ENCODE measurements around the gene IL13. TPM values are rescaled to one million over a fixed set of nuclear protein-coding genes. Genes with fewer than 3 reads are reported as not detected.

Gene IL13
- total RNA-seq, 1 experiment from 2014 or later, result not detected

- Histone ChIP-seq H3K27me3 (ENCODE audit: insufficient read depth, low read length) (no peaks in the 10 kb centered on the region), H3K4ac (ENCODE audit: low read depth, low read length) (no peak overlapping the region), H2BK20ac (ENCODE audit: low read depth, low read length, poor library complexity, severe bottlenecking) (no peak overlapping the region), H3T11ph (ENCODE audit: low read length) (no peak overlapping the region), H4K91ac (ENCODE audit: insufficient read length, low read depth, low read length) (no peak overlapping the region), H2BK120ac (ENCODE audit: low read depth, low read length, poor library complexity, severe bottlenecking) (no peak overlapping the region), H3K79me2 (ENCODE audit: insufficient read depth, low read length) (no peaks in the 10 kb centered on the region), H3K27ac (ENCODE audit: insufficient read length, low read depth, low read length) (no peak overlapping the region), H2AK5ac (ENCODE audit: insufficient read length, low read length) (no peak overlapping the region), H3K4me2 (ENCODE audit: insufficient read depth, insufficient read length, low read length) (no peak overlapping the region), H2BK5ac (ENCODE audit: insufficient read length, low read length) (no peak overlapping the region), H3K14ac (ENCODE audit: insufficient read depth, low read length) (no peak overlapping the region), H4K8ac (replicated peaks; ENCODE audit: insufficient read length, low read depth, low read length) (no peak overlapping the region), H3K79me1 (ENCODE audit: insufficient read depth, low read depth, low read length, poor library complexity, severe bottlenecking) (no peaks in the 10 kb centered on the region), H3K9ac (ENCODE audit: extremely low read depth, insufficient read length, low read length) (no peak overlapping the region), H3K23ac (ENCODE audit: insufficient read length, low read depth, low read length) (no peak overlapping the region), H2BK15ac (ENCODE audit: low read depth, low read length) (no peak overlapping the region), H3K56ac (ENCODE audit: insufficient read length, low read depth, low read length) (no peak overlapping the region), H2AFZ (ENCODE audit: low read length) (no peak overlapping the region), H2BK12ac (ENCODE audit: insufficient read length, low read depth, low read length) (no peak overlapping the region), H3K4me1 (ENCODE audit: insufficient read depth, low read length) (no peaks in the 10 kb centered on the region), H3K18ac (ENCODE audit: insufficient read length, low read depth, low read length) (no peak overlapping the region), H3K23me2 (ENCODE audit: insufficient read length, low read depth, low read length, poor library complexity, severe bottlenecking) (no peaks in the 10 kb centered on the region), H3K9me3 (ENCODE audit: control insufficient read depth, low read depth, low read length) (no peaks in the 10 kb centered on the region), H4K20me1 (ENCODE audit: control insufficient read depth, insufficient read depth, insufficient read length) (no peaks in the 10 kb centered on the region), H4K5ac (ENCODE audit: insufficient read length, low read depth, low read length) (no peak overlapping the region)
- no peak for TF ChIP-seq CTCF (conservative IDR thresholded peaks at IDR 0.05)
- peak; percentile 25 for DNase-seq
- no peaks in the 10 kb centered on the region; the same call in none of the 2 replicates for H3K27me3 Mint-ChIP-seq (ENCODE audit: low read depth)
- H3K9me3 Mint-ChIP-seq, result peaks cover 0 to 7% of the 10 kb centered on the region in 2 experiments; a peak in 3 of 5 replicates
- no CpG with 5 or more reads among the region's 16 CpGs for WGBS (ENCODE audit: extremely low coverage, insufficient read length, low lambda C conversion rate)
- peaks cover 0 to 7% (median 0%) of the 10 kb centered on the region in 3 experiments; a peak in 3 of 7 replicates for H3K36me3 Mint-ChIP-seq (ENCODE audit: insufficient read depth in 1 of 3, low read depth in 3 of 3)
- H3K4me3 Mint-ChIP-seq, result no peak overlapping the region; a peak in 1 of 5 replicates
- H3K4me1 Mint-ChIP-seq, result peaks cover 21 to 22% of the 10 kb centered on the region in 2 experiments
- peak overlapping the region in 1 of 3 experiments; percentile 88; a peak in 1 of 7 replicates for H3K27ac Mint-ChIP-seq
These were observed 12.3 kb downstream of the IL13 start for GRCh38 chr5:132669966-132670882.

Measured in H9 (cell line).